Gastroesophageal sphincter (tissue), 4 donors: Measurements from ENCODE around the gene ZNF425. TPM values are rescaled to one million over a fixed set of nuclear protein-coding genes. Genes with fewer than 3 reads are reported as not detected.
A peak's percentile ranks its signal among the peaks of the same experiment; 100 is the strongest.

Source experiments
- ATAC-seq: fragments of 150-250 bp; one replicate; pipeline ENCODE4 v1.9.1; 2016; ENCODE audit warnings: mild to moderate bottlenecking, moderate library complexity
- H3K27ac ChIP-seq, 4 donors: fragments of 200-600 bp; sonication (generic) in 3 of 4; 1 replicate in 3 of 4; 2 replicates in 1 of 4; pipeline ENCODE4 v1.5.1; 2016 to 2019
- H3K27me3 ChIP-seq: fragments of 200-600 bp; sonication (generic); one replicate; pipeline ENCODE4 v1.5.1; 2019
- H3K36me3 ChIP-seq, 2 donors: fragments of 200-600 bp; sonication (generic); one replicate each; pipeline ENCODE4 v1.5.1; 2019; ENCODE audit warnings: control low read depth in 1 of 2
- H3K4me1 ChIP-seq, 3 donors: fragments of 200-600 bp; sonication (generic); 1 replicate in 2 of 3; 2 replicates in 1 of 3; pipeline ENCODE4 v1.5.1; 2016 to 2019; ENCODE audit warnings: control low read depth in 2 of 3
- H3K4me3 ChIP-seq, 2 donors: fragments of 200-600 bp; sonication (generic); one replicate each; pipeline ENCODE4 v1.5.1; 2019; ENCODE audit warnings: mild to moderate bottlenecking in 1 of 2, moderate library complexity in 1 of 2
- H3K9me3 ChIP-seq, 3 donors: fragments of 200-600 bp; sonication (generic); one replicate each; pipeline ENCODE4 v1.5.1; 2017 to 2019; ENCODE audit warnings: control low read depth in 2 of 3
- CTCF ChIP-seq, 4 experiments: fragments of 200-600 bp in 2 of 4; fragments of 450-650 bp in 2 of 4; sonication (generic) in 1 of 4; IDR thresholded peaks; one replicate each; pipeline ENCODE4 v1.5.1; 2017 to 2019; ENCODE audit warnings: antibody characterized with exemption in 4 of 4, mild to moderate bottlenecking in 2 of 4, moderate library complexity in 2 of 4
- EP300 ChIP-seq: sonication (generic); formaldehyde crosslinking; IDR thresholded peaks from one replicate; pipeline ENCODE4 v1.6.1; 2017; ENCODE audit warnings: antibody characterized with exemption, mild to moderate bottlenecking
- POLR2A ChIP-seq, 2 donors: fragments of 450-650 bp; IDR thresholded peaks; one replicate each; pipeline ENCODE4 v1.6.1; 2017; ENCODE audit warnings: antibody characterized with exemption in 2 of 2, mild to moderate bottlenecking in 2 of 2, moderate library complexity in 1 of 2
- POLR2AphosphoS5 ChIP-seq: sonication (generic); formaldehyde crosslinking; IDR thresholded peaks from one replicate; pipeline ENCODE4 v1.6.1; 2017; ENCODE audit warnings: antibody characterized with exemption
- WGBS, 2 donors: methylation state at CpG; one replicate each; pipeline ENCODE4 v1.1.5; 2018; ENCODE audit warnings: low coverage in 1 of 2; 5-methylcytosine and 5-hydroxymethylcytosine counted together
- total RNA-seq, 4 donors: library from RNA; depleted of rRNA; stranded (reverse); fragments of >200 nt; gene quantifications; one replicate each; pipeline ENCODE4 v1.1.0, GENCODE V29; 2016

The ZNF425 gene
- total RNA-seq, 4 donors from 2014 or later = 2.4 to 6.4 (median 3.2) TPM

- no peak for TF ChIP-seq CTCF (IDR thresholded peaks at IDR 0.05)
- TF ChIP-seq POLR2A (IDR thresholded peaks at IDR 0.05) = no peak
- TF ChIP-seq EP300 = no peak
- no peak for TF ChIP-seq POLR2AphosphoS5
- Histone ChIP-seq H3K9me3 (peaks cover 0 to 5% (median 0%) of the 10 kb centered on the region in 3 donors), H3K36me3 (peaks cover 0 to 19% of the 10 kb centered on the region in 2 donors), H3K4me3 (peak overlapping the region; percentile 50 to 81), H3K4me1 (peaks cover 0 to 23% (median 6%) of the 10 kb centered on the region in 3 donors), H3K27ac (peak overlapping the region; percentile 91 to 99 (median 92)), H3K27me3 (no peaks in the 10 kb centered on the region)
- 0 to 2% methylated on average over 6 to 14 of the region's 48 CpGs for WGBS, 2 donors
- peak; percentile 53 for ATAC-seq
Observed at GRCh38 chr7:149126662-149127266, 640 bp upstream of the ZNF425 start.

GRCh38 chr7:149125189-149125862, 798 bp downstream of the ZNF425 start:
- H3K4me1 ChIP-seq = peaks cover 0 to 23% (median 6%) of the 10 kb centered on the region in 3 donors
- no peak for ATAC-seq
- H3K27ac ChIP-seq = peak overlapping the region; percentile 51 to 99 (median 92)
- WGBS, 2 donors = 11 to 12% methylated on average over 6 to 8 of the region's 21 CpGs
- no peaks in the 10 kb centered on the region for H3K9me3 ChIP-seq
- H3K36me3 ChIP-seq = peaks cover 0 to 4% of the 10 kb centered on the region in 2 donors
- TF ChIP-seq EP300 (no peak), POLR2AphosphoS5 (no peak), CTCF (IDR thresholded peaks at IDR 0.05) (no peak), POLR2A (IDR thresholded peaks at IDR 0.05) (no peak)
- H3K4me3 ChIP-seq = peak overlapping the region; percentile 50 to 81
- H3K27me3 ChIP-seq = no peaks in the 10 kb centered on the region

GRCh38 chr7:149109969-149110368, 16.2 kb downstream of the ZNF425 start:
- Histone ChIP-seq H3K9me3 (no peaks in the 10 kb centered on the region), H3K4me3 (no peak overlapping the region), H3K4me1 (no peaks in the 10 kb centered on the region), H3K27me3 (no peaks in the 10 kb centered on the region), H3K27ac (no peak overlapping the region), H3K36me3 (peaks cover 0 to 27% of the 10 kb centered on the region in 2 donors)
- ATAC-seq = no peak
- TF ChIP-seq POLR2AphosphoS5 = no peak
- TF ChIP-seq POLR2A (IDR thresholded peaks at IDR 0.05) = no peak
- no peak for TF ChIP-seq EP300
- TF ChIP-seq CTCF (IDR thresholded peaks at IDR 0.05) = no peak
- WGBS, 2 donors = 97% methylated on average over 5 to 8 of the region's 12 CpGs

- no peaks in the 10 kb centered on the region for H3K27me3 ChIP-seq
- no peak for ATAC-seq
- WGBS, 2 donors = 85% methylated on average over 7 of the region's 25 CpGs; no CpG with 5 or more reads in 1 of the 2 donors
- H3K4me3 ChIP-seq = no peak overlapping the region
- no peak overlapping the region for H3K27ac ChIP-seq
- no peaks in the 10 kb centered on the region for H3K4me1 ChIP-seq
- no peaks in the 10 kb centered on the region for H3K9me3 ChIP-seq
- TF ChIP-seq EP300 (no peak), POLR2A (IDR thresholded peaks at IDR 0.05) (no peak), POLR2AphosphoS5 (no peak), CTCF (IDR thresholded peaks at IDR 0.05) (no peak)
- peaks cover 0 to 35% of the 10 kb centered on the region in 2 donors for H3K36me3 ChIP-seq
Observed at GRCh38 chr7:149104749-149105148, 21.4 kb downstream of the ZNF425 start.

GRCh38 chr7:149104214-149104613, 21.9 kb downstream of the ZNF425 start:
- Histone ChIP-seq H3K4me3 (no peak overlapping the region), H3K27me3 (no peaks in the 10 kb centered on the region), H3K27ac (no peak overlapping the region), H3K36me3 (peaks cover 0 to 35% of the 10 kb centered on the region in 2 donors), H3K4me1 (no peaks in the 10 kb centered on the region), H3K9me3 (no peaks in the 10 kb centered on the region)
- no peak for TF ChIP-seq CTCF (IDR thresholded peaks at IDR 0.05)
- no peak for TF ChIP-seq POLR2A (IDR thresholded peaks at IDR 0.05)
- no peak for TF ChIP-seq EP300
- no peak for TF ChIP-seq POLR2AphosphoS5
- no CpG with 5 or more reads among the region's 35 CpGs for WGBS, 2 donors
- ATAC-seq = no peak
